ENCODE measurements around the gene CPTP. TPM values are rescaled to one million over a fixed set of nuclear protein-coding genes. Genes with fewer than 3 reads are reported as not detected.
A peak's percentile ranks its signal among the peaks of the same experiment; 100 is the strongest.

Gene CPTP
- total and polyA plus RNA-seq, 2 of the 13 experiments (the other 11 are each of a cell fraction or from before 2014, with no cell fraction given): 5.5 to 9.3 TPM

GRCh38 chr1:1347663-1348419, 23.2 kb downstream of the CPTP start (continued):
- TF ChIP-seq SMARCC2 (IDR thresholded peaks at IDR 0.05): no peak
- TF ChIP-seq ZNF563 (CRISPR knock-in tag; IDR thresholded peaks at IDR 0.05): peak; percentile 75
- no peak for TF ChIP-seq GTF3A (CRISPR knock-in tag; conservative IDR thresholded peaks at IDR 0.05)
- TF ChIP-seq E2F1 (CRISPR knock-in tag; IDR thresholded peaks at IDR 0.05): no peak
- no peak for TF ChIP-seq ZNF484 (CRISPR knock-in tag; IDR thresholded peaks at IDR 0.05; ENCODE audit: borderline replicate concordance, low read depth)
- no peak for TF ChIP-seq HOXA7 (CRISPR knock-in tag; IDR thresholded peaks at IDR 0.05)
- no peak for TF ChIP-seq RARG (CRISPR knock-in tag; IDR thresholded peaks at IDR 0.05; ENCODE audit: low read depth)
- 0 out of 2 replicates have a peak, but pooled peaks have one; percentile 37 for TF ChIP-seq ZSCAN31 (CRISPR knock-in tag; IDR thresholded peaks at IDR 0.05; ENCODE audit: low read depth)
- peak; percentile 87 for TF ChIP-seq SAP130 (CRISPR knock-in tag; IDR thresholded peaks at IDR 0.05; ENCODE audit: low read depth)
- TF ChIP-seq ZKSCAN8 (CRISPR knock-in tag; IDR thresholded peaks at IDR 0.05; ENCODE audit: borderline replicate concordance): no peak
- TF ChIP-seq MIER2 (CRISPR knock-in tag; IDR thresholded peaks at IDR 0.05): no peak
- no peak for TF ChIP-seq DPF2 (CRISPR knock-in tag; IDR thresholded peaks at IDR 0.05; ENCODE audit: borderline replicate concordance, low read depth)
- peak; percentile 67; the same call in 1 of the 2 replicates for TF ChIP-seq ZNF543 (CRISPR knock-in tag; IDR thresholded peaks at IDR 0.05)
- no peak for TF ChIP-seq KDM5A (IDR thresholded peaks at IDR 0.05; ENCODE audit: borderline replicate concordance, low read length)
- TF ChIP-seq FOXK2 (IDR thresholded peaks at IDR 0.05): no peak
- no peak for TF ChIP-seq ISL2 (CRISPR knock-in tag; IDR thresholded peaks at IDR 0.05)
- TF ChIP-seq RAD21 (CRISPR knock-in tag; IDR thresholded peaks at IDR 0.05): no peak; the same call in 1 of the 2 replicates
- no peak for TF ChIP-seq TBX3 (IDR thresholded peaks at IDR 0.05; ENCODE audit: borderline replicate concordance)
- TF ChIP-seq, protein P1, sequence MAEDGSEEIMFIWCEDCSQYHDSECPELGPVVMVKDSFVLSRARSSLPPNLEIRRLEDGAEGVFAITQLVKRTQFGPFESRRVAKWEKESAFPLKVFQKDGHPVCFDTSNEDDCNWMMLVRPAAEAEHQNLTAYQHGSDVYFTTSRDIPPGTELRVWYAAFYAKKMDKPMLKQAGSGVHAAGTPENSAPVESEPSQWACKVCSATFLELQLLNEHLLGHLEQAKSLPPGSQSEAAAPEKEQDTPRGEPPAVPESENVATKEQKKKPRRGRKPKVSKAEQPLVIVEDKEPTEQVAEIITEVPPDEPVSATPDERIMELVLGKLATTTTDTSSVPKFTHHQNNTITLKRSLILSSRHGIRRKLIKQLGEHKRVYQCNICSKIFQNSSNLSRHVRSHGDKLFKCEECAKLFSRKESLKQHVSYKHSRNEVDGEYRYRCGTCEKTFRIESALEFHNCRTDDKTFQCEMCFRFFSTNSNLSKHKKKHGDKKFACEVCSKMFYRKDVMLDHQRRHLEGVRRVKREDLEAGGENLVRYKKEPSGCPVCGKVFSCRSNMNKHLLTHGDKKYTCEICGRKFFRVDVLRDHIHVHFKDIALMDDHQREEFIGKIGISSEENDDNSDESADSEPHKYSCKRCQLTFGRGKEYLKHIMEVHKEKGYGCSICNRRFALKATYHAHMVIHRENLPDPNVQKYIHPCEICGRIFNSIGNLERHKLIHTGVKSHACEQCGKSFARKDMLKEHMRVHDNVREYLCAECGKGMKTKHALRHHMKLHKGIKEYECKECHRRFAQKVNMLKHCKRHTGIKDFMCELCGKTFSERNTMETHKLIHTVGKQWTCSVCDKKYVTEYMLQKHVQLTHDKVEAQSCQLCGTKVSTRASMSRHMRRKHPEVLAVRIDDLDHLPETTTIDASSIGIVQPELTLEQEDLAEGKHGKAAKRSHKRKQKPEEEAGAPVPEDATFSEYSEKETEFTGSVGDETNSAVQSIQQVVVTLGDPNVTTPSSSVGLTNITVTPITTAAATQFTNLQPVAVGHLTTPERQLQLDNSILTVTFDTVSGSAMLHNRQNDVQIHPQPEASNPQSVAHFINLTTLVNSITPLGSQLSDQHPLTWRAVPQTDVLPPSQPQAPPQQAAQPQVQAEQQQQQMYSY (CRISPR knock-in tag; IDR thresholded peaks at IDR 0.05): no peak
- no peak for TF ChIP-seq ZNF879 (CRISPR knock-in tag; IDR thresholded peaks at IDR 0.05)
- no peak for TF ChIP-seq MLLT10 (CRISPR knock-in tag; IDR thresholded peaks at IDR 0.05)
- TF ChIP-seq ZHX1 (CRISPR knock-in tag; IDR thresholded peaks at IDR 0.05; ENCODE audit: low read depth): no peak
- TF ChIP-seq HDAC2 (CRISPR knock-in tag; IDR thresholded peaks at IDR 0.05): peak; percentile 29; the same call in 1 of the 2 replicates
- no peak for TF ChIP-seq ZNF326 (CRISPR knock-in tag; IDR thresholded peaks at IDR 0.05; ENCODE audit: borderline replicate concordance)
